HEK293 (cell line): ENCODE results near the gene SLMAP.

ENCODE experiments used
- ATF2 ChIP-seq: fragments of 450-650 bp; formaldehyde crosslinking; IDR thresholded peaks from 2 replicates; pipeline ENCODE4 v1.5.1; 2016; ENCODE audit warnings: missing biosample characterization, missing genetic modification characterization, low read depth
- HIC1 ChIP-seq: fragments of 450-650 bp; formaldehyde crosslinking; IDR thresholded peaks from 2 replicates; pipeline ENCODE4 v1.5.1; 2016; ENCODE audit warnings: missing biosample characterization, missing genetic modification characterization
- HOXC10 ChIP-seq: sonication (generic); formaldehyde crosslinking; IDR thresholded peaks from 2 replicates; pipeline ENCODE4 v1.8.1; 2023; ENCODE audit warnings: mild to moderate bottlenecking, missing genetic modification reagents
- PRDM10 ChIP-seq: fragments of 450-650 bp; formaldehyde crosslinking; IDR thresholded peaks from 2 replicates; pipeline ENCODE4 v1.5.1; 2016; ENCODE audit warnings: missing biosample characterization, missing genetic modification characterization
- REPIN1 ChIP-seq: fragments of 450-650 bp; formaldehyde crosslinking; IDR thresholded peaks from 2 replicates; pipeline ENCODE4 v1.5.1; 2017; ENCODE audit warnings: missing biosample characterization, missing genetic modification characterization, low read depth
- YY2 ChIP-seq: fragments of 450-650 bp; formaldehyde crosslinking; IDR thresholded peaks from 2 replicates; pipeline ENCODE4 v1.5.1; 2016; ENCODE audit warnings: missing biosample characterization, missing genetic modification characterization
- ZBTB17 ChIP-seq: fragments of 450-650 bp; formaldehyde crosslinking; IDR thresholded peaks from 2 replicates; pipeline ENCODE4 v1.5.1; 2016; ENCODE audit warnings: missing biosample characterization, missing genetic modification characterization
- ZBTB21 ChIP-seq: fragments of 450-650 bp; formaldehyde crosslinking; IDR thresholded peaks from 2 replicates; pipeline ENCODE4 v1.5.1; 2017; ENCODE audit warnings: missing biosample characterization, missing genetic modification characterization
- ZBTB49 ChIP-seq: fragments of 450-650 bp; formaldehyde crosslinking; IDR thresholded peaks from 2 replicates; pipeline ENCODE4 v1.5.1; 2016; ENCODE audit warnings: missing biosample characterization, missing genetic modification characterization, low read depth
- ZEB2 ChIP-seq: fragments of 450-650 bp; formaldehyde crosslinking; IDR thresholded peaks from 2 replicates; pipeline ENCODE4 v1.5.1; 2016; ENCODE audit warnings: missing biosample characterization, missing genetic modification characterization
- ZFP37 ChIP-seq: fragments of 450-650 bp; formaldehyde crosslinking; IDR thresholded peaks from 2 replicates; pipeline ENCODE4 v1.5.1; 2016; ENCODE audit warnings: missing biosample characterization, missing genetic modification characterization
- ZFP41 ChIP-seq: fragments of 450-650 bp; formaldehyde crosslinking; IDR thresholded peaks from 2 replicates; pipeline ENCODE4 v1.5.1; 2016; ENCODE audit warnings: missing biosample characterization, missing genetic modification characterization, borderline replicate concordance
- ZFP69B ChIP-seq: fragments of 450-650 bp; formaldehyde crosslinking; IDR thresholded peaks from 2 replicates; pipeline ENCODE4 v1.5.1; 2016; ENCODE audit warnings: missing biosample characterization, missing genetic modification characterization
- ZNF133 ChIP-seq: fragments of 450-650 bp; formaldehyde crosslinking; IDR thresholded peaks from 2 replicates; pipeline ENCODE4 v1.5.1; 2016; ENCODE audit warnings: missing biosample characterization, missing genetic modification characterization
- ZNF146 ChIP-seq: fragments of 450-650 bp; formaldehyde crosslinking; IDR thresholded peaks from 2 replicates; pipeline ENCODE4 v1.5.1; 2016; ENCODE audit warnings: missing biosample characterization, missing genetic modification characterization
- ZNF184 ChIP-seq: fragments of 450-650 bp; IDR thresholded peaks from 2 replicates; pipeline ENCODE4 v1.5.1; 2018; ENCODE audit warnings: missing biosample characterization, mild to moderate bottlenecking, missing genetic modification characterization
- ZNF280C ChIP-seq: fragments of 450-650 bp; formaldehyde crosslinking; IDR thresholded peaks from 2 replicates; pipeline ENCODE4 v1.5.1; 2016; ENCODE audit warnings: missing biosample characterization, missing genetic modification characterization
- ZNF366 ChIP-seq: fragments of 450-650 bp; formaldehyde crosslinking; conservative IDR thresholded peaks from 2 replicates; pipeline ENCODE4 v1.5.1; 2016; ENCODE audit warnings: missing biosample characterization, missing genetic modification characterization
- ZNF433 ChIP-seq: fragments of 450-650 bp; formaldehyde crosslinking; IDR thresholded peaks from 2 replicates; pipeline ENCODE4 v1.5.1; 2016; ENCODE audit warnings: missing biosample characterization, missing genetic modification characterization, low read depth
- ZNF514 ChIP-seq: fragments of 450-650 bp; formaldehyde crosslinking; IDR thresholded peaks from 2 replicates; pipeline ENCODE4 v1.5.1; 2016; ENCODE audit warnings: missing biosample characterization, missing genetic modification characterization
- ZNF521 ChIP-seq: fragments of 450-650 bp; formaldehyde crosslinking; IDR thresholded peaks from 2 replicates; pipeline ENCODE4 v1.5.1; 2017; ENCODE audit warnings: missing biosample characterization, mild to moderate bottlenecking, missing genetic modification characterization
- ZNF610 ChIP-seq: fragments of 450-650 bp; formaldehyde crosslinking; IDR thresholded peaks from 2 replicates; pipeline ENCODE4 v1.5.1; 2016; ENCODE audit warnings: missing biosample characterization, missing genetic modification characterization, borderline replicate concordance
- ZNF692 ChIP-seq: fragments of 450-650 bp; formaldehyde crosslinking; IDR thresholded peaks from 2 replicates; pipeline ENCODE4 v1.5.1; 2016; ENCODE audit warnings: missing biosample characterization, missing genetic modification characterization
- ZNF701 ChIP-seq: fragments of 450-650 bp; formaldehyde crosslinking; IDR thresholded peaks from 2 replicates; pipeline ENCODE4 v1.5.1; 2016; ENCODE audit warnings: missing biosample characterization, missing genetic modification characterization
- ZNF747 ChIP-seq: fragments of 450-650 bp; formaldehyde crosslinking; IDR thresholded peaks from 2 replicates; pipeline ENCODE4 v1.5.1; 2016; ENCODE audit warnings: missing biosample characterization, missing genetic modification characterization
- ZNF792 ChIP-seq: fragments of 450-650 bp; formaldehyde crosslinking; IDR thresholded peaks from 2 replicates; pipeline ENCODE4 v1.5.1; 2016; ENCODE audit warnings: missing biosample characterization, missing genetic modification characterization
- ZNF837 ChIP-seq: fragments of 450-650 bp; formaldehyde crosslinking; IDR thresholded peaks from 2 replicates; pipeline ENCODE4 v1.5.1; 2016; ENCODE audit warnings: missing biosample characterization, missing genetic modification characterization
- TF ChIP-seq, protein P1 (sequence below): fragments of 450-650 bp; formaldehyde crosslinking; IDR thresholded peaks from 2 replicates; pipeline ENCODE4 v1.5.1; 2016; ENCODE audit warnings: missing biosample characterization, missing genetic modification characterization

The SLMAP gene

DNA sequence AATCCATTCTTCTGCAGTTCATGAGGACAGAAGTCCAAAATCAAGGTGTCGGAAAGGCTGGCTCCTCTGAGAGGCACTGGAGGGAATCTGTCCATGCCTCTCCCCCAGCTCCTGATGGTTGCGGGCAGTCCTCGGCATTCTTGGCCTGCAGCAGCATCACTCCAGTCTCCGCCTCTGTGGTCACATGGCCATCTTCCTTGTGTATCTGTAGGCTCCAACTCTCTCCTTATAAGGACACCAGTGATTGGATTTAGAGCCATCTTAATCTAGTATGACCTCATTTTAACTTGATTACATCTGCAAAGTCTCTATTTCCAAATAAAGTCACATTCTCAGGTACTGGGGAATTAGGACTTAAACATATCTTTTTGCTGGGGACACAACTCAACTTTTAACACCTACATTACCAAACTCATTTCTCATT lies 196.1 kb downstream of the SLMAP start (continued):
- no peak for TF ChIP-seq PRDM10
- TF ChIP-seq ZBTB17 (tag by site-specific recombination): peak; percentile 64
- TF ChIP-seq HOXC10 (CRISPR knock-in tag): no peak
- no peak for TF ChIP-seq ZNF433 (tag by site-specific recombination)
- TF ChIP-seq ATF2 (tag by site-specific recombination): peak; percentile 90
- no peak for TF ChIP-seq ZNF792 (tag by site-specific recombination)
- no peak for TF ChIP-seq ZNF133 (tag by site-specific recombination)
- TF ChIP-seq ZNF366 (tag by site-specific recombination): peak; percentile 37
- no peak for TF ChIP-seq ZNF521 (tag by site-specific recombination)
- TF ChIP-seq ZNF701 (tag by site-specific recombination): no peak
- no peak for TF ChIP-seq ZNF184 (tag by site-specific recombination)
- no peak for TF ChIP-seq ZNF837 (tag by site-specific recombination)
- TF ChIP-seq ZNF610 (tag by site-specific recombination): no peak
- TF ChIP-seq ZNF146 (tag by site-specific recombination): no peak
- no peak for TF ChIP-seq ZBTB49 (tag by site-specific recombination)
- no peak for TF ChIP-seq ZNF514 (tag by site-specific recombination)
- peak; percentile 68; the same call in 1 of the 2 replicates for TF ChIP-seq ZBTB21 (tag by site-specific recombination)
- no peak for TF ChIP-seq REPIN1 (tag by site-specific recombination)
- TF ChIP-seq ZEB2 (tag by site-specific recombination): peak; percentile 56; the same call in 1 of the 2 replicates
- no peak for TF ChIP-seq YY2 (tag by site-specific recombination)
- no peak for TF ChIP-seq ZFP37 (tag by site-specific recombination)
- TF ChIP-seq ZNF280C (tag by site-specific recombination): no peak
- TF ChIP-seq ZNF692: no peak
- no peak for TF ChIP-seq ZFP69B (tag by site-specific recombination)
- TF ChIP-seq HIC1 (tag by site-specific recombination): no peak
- TF ChIP-seq, protein P1, sequence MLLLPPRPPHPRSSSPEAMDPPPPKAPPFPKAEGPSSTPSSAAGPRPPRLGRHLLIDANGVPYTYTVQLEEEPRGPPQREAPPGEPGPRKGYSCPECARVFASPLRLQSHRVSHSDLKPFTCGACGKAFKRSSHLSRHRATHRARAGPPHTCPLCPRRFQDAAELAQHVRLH (tag by site-specific recombination): no peak
- no peak for TF ChIP-seq ZFP41 (tag by site-specific recombination)
- TF ChIP-seq ZNF747 (tag by site-specific recombination): no peak
